Ovary (tissue), 3 donors: ENCODE results near the gene HDGFL2.

ENCODE experiments used
- CTCF ChIP-seq, 3 donors: fragments of 450-650 bp in 2 of 3; fragments of 200-600 bp in 1 of 3; IDR thresholded peaks; one replicate each; pipeline versions ENCODE4 v1.5.1 to v1.8.0; 2016 to 2022; ENCODE audit warnings: antibody characterized with exemption in 3 of 3, mild to moderate bottlenecking in 1 of 3
- EP300 ChIP-seq: sonication (generic); formaldehyde crosslinking; IDR thresholded peaks from one replicate; pipeline ENCODE4 v1.6.1; 2017; ENCODE audit warnings: antibody characterized with exemption
- POLR2A ChIP-seq: fragments of 450-650 bp; IDR thresholded peaks from one replicate; pipeline ENCODE4 v1.6.1; 2017; ENCODE audit warnings: antibody characterized with exemption, mild to moderate bottlenecking, moderate library complexity
- donor health status: DM: no; HTN: no; CAD: no.

GRCh38 chr19:4464815-4465581 is 7.1 kb upstream of the HDGFL2 start:
- TF ChIP-seq CTCF (IDR thresholded peaks at IDR 0.05): no peak
- TF ChIP-seq POLR2A: no peak
- no peak for TF ChIP-seq EP300
